Astrocyte (in vitro differentiated cells and primary cell): Measurements from ENCODE around the gene TCP11. TPM values are rescaled to one million over a fixed set of nuclear protein-coding genes. Genes with fewer than 3 reads are reported as not detected.

Experiments used
- DNase-seq: peaks from one replicate; pipeline ENCODE4 v3.0.0-alpha.2; 2010; ENCODE audit warnings: low read depth
- FAIRE-seq: peaks from 2 replicates; lab custom pipeline; 2011; peaks lifted over from hg19 to GRCh38; lab: Jason Lieb, UNC
- H2AFZ ChIP-seq: 2 replicates; pipeline ENCODE4 v1.6.0; 2012; ENCODE audit warnings: low read depth, low read length, inconsistent platforms
- H3K27ac ChIP-seq: 2 replicates; pipeline ENCODE4 v1.5.1; 2011; ENCODE audit warnings: low read depth, low read length, inconsistent platforms
- H3K27me3 ChIP-seq: 2 replicates; pipeline ENCODE4 v1.6.0; 2011; ENCODE audit warnings: low read length, inconsistent platforms; ENCODE audit not compliant: insufficient read depth
- H3K36me3 ChIP-seq: 2 replicates; pipeline ENCODE4 v1.5.1; 2011; ENCODE audit warnings: low read length, inconsistent platforms; ENCODE audit not compliant: insufficient read depth
- H3K4me1 ChIP-seq: 2 replicates; pipeline ENCODE4 v1.5.1; 2011; ENCODE audit warnings: low read length, inconsistent platforms; ENCODE audit not compliant: insufficient read depth
- H3K4me2 ChIP-seq: 2 replicates; pipeline ENCODE4 v1.6.0; 2012; ENCODE audit warnings: low read length, inconsistent platforms
- H3K4me3 ChIP-seq: 2 replicates; pipeline ENCODE4 v1.5.1; 2011; ENCODE audit warnings: low read depth, mild to moderate bottlenecking, low read length, inconsistent platforms; ENCODE audit not compliant: insufficient read depth
- H3K79me2 ChIP-seq: 2 replicates; pipeline ENCODE4 v1.6.0; 2012; ENCODE audit warnings: mild to moderate bottlenecking, low read length, inconsistent platforms; ENCODE audit not compliant: insufficient read depth
- H3K9ac ChIP-seq: 2 replicates; pipeline ENCODE4 v1.6.0; 2012; ENCODE audit warnings: mild to moderate bottlenecking, low read length, inconsistent platforms
- H3K9me3 ChIP-seq: 2 replicates; pipeline ENCODE4 v1.5.1; 2012; ENCODE audit warnings: low read depth, mild to moderate bottlenecking, low read length, inconsistent platforms; ENCODE audit not compliant: insufficient read depth
- H4K20me1 ChIP-seq: 2 replicates; pipeline ENCODE4 v1.6.0; 2012; ENCODE audit warnings: low read length, inconsistent platforms; ENCODE audit not compliant: insufficient read depth
- H3K27ac Mint-ChIP-seq: one replicate; pipeline ENCODE4 v1.8.0; 2021; ENCODE audit warnings: mild to moderate bottlenecking, mixed read lengths; ENCODE audit not compliant: unreplicated experiment
- H3K27me3 Mint-ChIP-seq: one replicate; pipeline ENCODE4 v1.8.0; 2021; ENCODE audit warnings: low read depth, mixed read lengths; ENCODE audit not compliant: unreplicated experiment
- H3K36me3 Mint-ChIP-seq: one replicate; pipeline ENCODE4 v1.8.0; 2021; ENCODE audit warnings: low read depth, mixed read lengths; ENCODE audit not compliant: unreplicated experiment
- H3K4me1 Mint-ChIP-seq: one replicate; pipeline ENCODE4 v1.8.0; 2021; ENCODE audit warnings: low read depth, mixed read lengths; ENCODE audit not compliant: unreplicated experiment
- H3K4me3 Mint-ChIP-seq: one replicate; pipeline ENCODE4 v1.8.0; 2021; ENCODE audit warnings: mild to moderate bottlenecking, moderate library complexity, mixed read lengths; ENCODE audit not compliant: unreplicated experiment
- H3K9me3 Mint-ChIP-seq: one replicate; pipeline ENCODE4 v1.8.0; 2021; ENCODE audit warnings: mild to moderate bottlenecking, mixed read lengths; ENCODE audit not compliant: unreplicated experiment
- EZH2 ChIP-seq: IDR thresholded peaks from 2 replicates; pipeline ENCODE4 v1.6.1; 2012; ENCODE audit warnings: mild to moderate bottlenecking, low read length, inconsistent platforms; ENCODE audit not compliant: insufficient read depth
- total RNA-seq: library from RNA; stranded (reverse); gene quantifications from 2 replicates; pipeline ENCODE4 v1.2.1, GENCODE V29; 2021
- TF ChIP-seq, protein P1 (sequence below): IDR thresholded peaks from 2 replicates; pipeline ENCODE4 v1.5.1; 2011; ENCODE audit warnings: low read depth, mild to moderate bottlenecking, inconsistent platforms, low read length, moderate library complexity; ENCODE audit not compliant: insufficient read depth

Gene TCP11
- total RNA-seq, 1 donor from 2014 or later: not detected

DNA sequence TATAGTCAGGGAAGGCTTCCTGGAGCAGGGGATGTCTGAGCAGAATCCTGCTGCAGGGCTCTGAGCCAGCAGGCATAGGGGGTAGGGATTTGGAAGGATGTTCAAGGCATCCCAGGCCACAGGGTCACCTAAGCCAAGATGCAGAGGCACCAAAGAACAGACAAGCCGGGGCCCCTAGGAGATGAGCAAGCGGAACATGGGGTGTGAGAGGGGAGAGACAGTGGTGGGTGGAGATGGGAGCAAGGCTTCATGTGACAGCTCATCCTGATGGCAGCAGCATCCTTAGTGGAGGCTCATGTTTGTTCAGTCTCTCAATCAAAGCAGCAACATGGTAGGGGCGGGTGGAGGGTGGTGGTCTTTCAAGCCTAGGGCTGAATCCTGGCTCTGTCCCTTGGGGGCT lies 29.8 kb upstream of the TCP11 start:
- H3K27ac Mint-ChIP-seq: no peak overlapping the region

DNA sequence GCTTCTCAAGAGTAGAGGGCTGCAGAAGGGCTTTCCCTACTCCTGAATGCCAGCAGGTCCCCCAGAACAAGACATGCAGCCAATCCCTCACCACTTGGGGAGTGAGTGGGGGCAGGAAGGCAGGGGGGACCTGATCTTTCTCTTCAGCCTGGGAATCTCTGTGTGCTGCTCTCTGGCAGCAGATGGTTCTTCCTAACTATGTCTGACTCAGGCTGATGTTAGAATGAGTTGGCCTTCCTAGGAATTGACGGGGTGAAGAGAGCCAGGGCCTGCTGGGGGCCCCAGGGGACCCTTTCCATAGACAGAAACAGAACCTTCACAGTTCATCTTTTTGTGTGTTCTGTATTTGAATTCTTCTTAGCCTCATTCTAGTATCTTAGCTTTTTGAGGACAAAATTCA lies 29.0 kb upstream of the TCP11 start:
- H3K4me3 ChIP-seq: no peak overlapping the region
- Mint-ChIP-seq H3K4me1 (peaks cover 2% of the 10 kb centered on the region), H3K4me3 (no peak overlapping the region), H3K9me3 (no peaks in the 10 kb centered on the region), H3K27me3 (peaks cover 18% of the 10 kb centered on the region), H3K27ac (no peak overlapping the region), H3K36me3 (peaks cover 2% of the 10 kb centered on the region)
- H3K4me1 ChIP-seq: peaks cover 26% of the 10 kb centered on the region
- no peaks in the 10 kb centered on the region for H3K9me3 ChIP-seq
- H3K27me3 ChIP-seq: no peaks in the 10 kb centered on the region
- H3K9ac ChIP-seq: no peak overlapping the region
- no peak for DNase-seq
- peak; percentile 52 for FAIRE-seq
- H4K20me1 ChIP-seq: no peaks in the 10 kb centered on the region
- no peak for TF ChIP-seq EZH2
- TF ChIP-seq, protein P1, sequence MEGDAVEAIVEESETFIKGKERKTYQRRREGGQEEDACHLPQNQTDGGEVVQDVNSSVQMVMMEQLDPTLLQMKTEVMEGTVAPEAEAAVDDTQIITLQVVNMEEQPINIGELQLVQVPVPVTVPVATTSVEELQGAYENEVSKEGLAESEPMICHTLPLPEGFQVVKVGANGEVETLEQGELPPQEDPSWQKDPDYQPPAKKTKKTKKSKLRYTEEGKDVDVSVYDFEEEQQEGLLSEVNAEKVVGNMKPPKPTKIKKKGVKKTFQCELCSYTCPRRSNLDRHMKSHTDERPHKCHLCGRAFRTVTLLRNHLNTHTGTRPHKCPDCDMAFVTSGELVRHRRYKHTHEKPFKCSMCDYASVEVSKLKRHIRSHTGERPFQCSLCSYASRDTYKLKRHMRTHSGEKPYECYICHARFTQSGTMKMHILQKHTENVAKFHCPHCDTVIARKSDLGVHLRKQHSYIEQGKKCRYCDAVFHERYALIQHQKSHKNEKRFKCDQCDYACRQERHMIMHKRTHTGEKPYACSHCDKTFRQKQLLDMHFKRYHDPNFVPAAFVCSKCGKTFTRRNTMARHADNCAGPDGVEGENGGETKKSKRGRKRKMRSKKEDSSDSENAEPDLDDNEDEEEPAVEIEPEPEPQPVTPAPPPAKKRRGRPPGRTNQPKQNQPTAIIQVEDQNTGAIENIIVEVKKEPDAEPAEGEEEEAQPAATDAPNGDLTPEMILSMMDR: no peak
- H3K36me3 ChIP-seq: no peaks in the 10 kb centered on the region
- H3K4me2 ChIP-seq: peak overlapping the region; percentile 9
- no peaks in the 10 kb centered on the region for H3K79me2 ChIP-seq
- H2AFZ ChIP-seq: no peak overlapping the region
- peak overlapping the region; percentile 35 for H3K27ac ChIP-seq

More for the DNA sequence above, 29.8 kb upstream of the TCP11 start:
- H3K27ac ChIP-seq: no peak overlapping the region
- FAIRE-seq (no peak), DNase-seq (no peak)
- no peaks in the 10 kb centered on the region for H3K36me3 ChIP-seq
- no peaks in the 10 kb centered on the region for H4K20me1 ChIP-seq
- H3K9me3 ChIP-seq: no peaks in the 10 kb centered on the region
- no peak overlapping the region for H3K9ac ChIP-seq
- Mint-ChIP-seq H3K27me3 (peaks cover 18% of the 10 kb centered on the region), H3K9me3 (no peaks in the 10 kb centered on the region), H3K4me3 (no peak overlapping the region), H3K4me1 (no peaks in the 10 kb centered on the region), H3K36me3 (peaks cover 2% of the 10 kb centered on the region)
- TF ChIP-seq EZH2: no peak
- TF ChIP-seq, protein P1: no peak
- peaks cover 26% of the 10 kb centered on the region for H3K4me1 ChIP-seq
- H2AFZ ChIP-seq: peak overlapping the region; percentile 18
- H3K4me2 ChIP-seq: peak overlapping the region; percentile 9
- no peak overlapping the region for H3K4me3 ChIP-seq
- H3K79me2 ChIP-seq: no peaks in the 10 kb centered on the region
- no peaks in the 10 kb centered on the region for H3K27me3 ChIP-seq

DNA sequence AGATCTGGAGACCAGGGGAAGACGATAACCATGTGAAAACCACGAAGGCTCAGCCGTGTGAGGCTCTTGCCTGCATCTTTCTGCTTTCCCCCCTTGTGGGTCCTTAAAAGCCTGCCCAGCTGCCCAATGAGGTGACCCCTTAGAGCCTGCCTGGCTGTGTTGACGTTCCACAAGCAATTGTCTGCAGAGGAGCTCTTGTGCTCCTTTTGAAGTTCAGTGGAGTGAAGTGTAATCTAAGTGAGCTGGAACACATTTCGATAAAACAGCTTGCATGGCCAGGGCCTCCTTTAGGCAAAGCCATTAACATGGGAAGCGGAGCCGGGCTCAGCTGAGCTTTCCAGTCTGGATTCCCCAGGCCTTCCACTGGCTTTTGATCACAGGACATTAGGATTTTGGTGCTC lies 27.3 kb upstream of the TCP11 start:
- peaks cover 2% of the 10 kb centered on the region for H3K4me1 Mint-ChIP-seq
- TF ChIP-seq, protein P1: no peak
- TF ChIP-seq EZH2: no peak
- peaks cover 2% of the 10 kb centered on the region for H3K36me3 Mint-ChIP-seq

More for the DNA sequence above, 27.3 kb upstream of the TCP11 start:
- no peak for DNase-seq
- no peak overlapping the region for H3K4me3 Mint-ChIP-seq
- H3K4me2 ChIP-seq: no peak overlapping the region
- no peak overlapping the region for H3K27ac ChIP-seq
- no peak for FAIRE-seq
- H3K79me2 ChIP-seq: no peaks in the 10 kb centered on the region
- H3K36me3 ChIP-seq: no peaks in the 10 kb centered on the region
- H3K9ac ChIP-seq: no peak overlapping the region
- H3K9me3 Mint-ChIP-seq: no peaks in the 10 kb centered on the region
- H3K4me1 ChIP-seq: peaks cover 20% of the 10 kb centered on the region
- no peak overlapping the region for H3K4me3 ChIP-seq
- H3K9me3 ChIP-seq: no peaks in the 10 kb centered on the region
- no peaks in the 10 kb centered on the region for H3K27me3 ChIP-seq
- H3K27me3 Mint-ChIP-seq: peaks cover 17% of the 10 kb centered on the region
- H4K20me1 ChIP-seq: no peaks in the 10 kb centered on the region
- no peak overlapping the region for H2AFZ ChIP-seq
- H3K27ac Mint-ChIP-seq: no peak overlapping the region
